LNCaP clone FGC (cell line): Measurements from ENCODE around the gene MYO16.
"Not testable (repeated sequence)": the region's sequence is repeated elsewhere in the genome, so short reads cannot be mapped to it uniquely, and the experiment has no call there.

ENCODE experiments used
- DNase-seq: peaks from one replicate; pipeline ENCODE4 v3.0.0-alpha.2; 2011; ENCODE audit warnings: low read depth
- H3K4me3 ChIP-seq: 2 replicates; pipeline ENCODE4 v1.5.1; 2011; ENCODE audit warnings: mild to moderate bottlenecking, low read depth, low read length, control low read depth
- CTCF ChIP-seq: IDR thresholded peaks from 2 replicates; pipeline ENCODE4 v1.5.1; 2012; ENCODE audit warnings: mild to moderate bottlenecking; ENCODE audit not compliant: control insufficient read depth, insufficient read depth; ENCODE audit errors: extremely low read depth

The MYO16 gene

GRCh38 chr13:109091249-109091648 lies 461.8 kb downstream of the MYO16 start:
- DNase-seq: no peak
- no peak for TF ChIP-seq CTCF

GRCh38 chr13:109092186-109092585 lies 462.8 kb downstream of the MYO16 start:
- H3K4me3 ChIP-seq, DNase-seq: not testable (repeated sequence)

More at GRCh38 chr13:109091249-109091648, 461.8 kb downstream of the MYO16 start:
- H3K4me3 ChIP-seq: no peak overlapping the region

GRCh38 chr13:109093998-109094397 lies 464.6 kb downstream of the MYO16 start:
- DNase-seq: no peak
- no peak for TF ChIP-seq CTCF
- H3K4me3 ChIP-seq: no peak overlapping the region

GRCh38 chr13:109095126-109095525 lies 465.7 kb downstream of the MYO16 start:
- TF ChIP-seq CTCF: no peak
- H3K4me3 ChIP-seq: no peak overlapping the region
- no peak for DNase-seq

GRCh38 chr13:109096101-109096500 lies 466.7 kb downstream of the MYO16 start:
- H3K4me3 ChIP-seq: no peak overlapping the region
- no peak for TF ChIP-seq CTCF
- DNase-seq: no peak

- no peak for TF ChIP-seq CTCF
- no peak overlapping the region for H3K4me3 ChIP-seq
- DNase-seq: no peak
These were observed 471.4 kb downstream of the MYO16 start for GRCh38 chr13:109100705-109101304.

GRCh38 chr13:109101550-109102144 lies 472.2 kb downstream of the MYO16 start:
- no peak for DNase-seq
- no peak for TF ChIP-seq CTCF

More at GRCh38 chr13:109101550-109102144, 472.2 kb downstream of the MYO16 start:
- no peak overlapping the region for H3K4me3 ChIP-seq
